KMS-11 (cell line): Measurements from ENCODE around the gene NAGPA.

Experiments used
- H2AFZ ChIP-seq: fragments of 200-600 bp; sonication (generic); 2 replicates; pipeline ENCODE4 v1.6.1; 2016; ENCODE audit warnings: antibody characterized with exemption, mixed run types, low read depth
- H3K27ac ChIP-seq: fragments of 200-600 bp; sonication (generic); 2 replicates; pipeline ENCODE4 v1.6.1; 2016; ENCODE audit warnings: mild to moderate bottlenecking, mixed run types
- H3K27me3 ChIP-seq: fragments of 200-600 bp; sonication (generic); 2 replicates; pipeline ENCODE4 v1.6.1; 2017; ENCODE audit warnings: mild to moderate bottlenecking, low read depth, mixed run types, moderate library complexity; ENCODE audit not compliant: insufficient read depth
- H3K36me3 ChIP-seq: fragments of 200-600 bp; sonication (generic); 2 replicates; pipeline ENCODE4 v1.6.1; 2017; ENCODE audit warnings: mild to moderate bottlenecking, mixed run types; ENCODE audit not compliant: insufficient read depth
- H3K4me1 ChIP-seq: fragments of 200-600 bp; sonication (generic); 2 replicates; pipeline ENCODE4 v1.6.1; 2016; ENCODE audit warnings: mild to moderate bottlenecking, low read depth, mixed run types; ENCODE audit not compliant: poor library complexity, severe bottlenecking
- H3K4me2 ChIP-seq: fragments of 200-600 bp; sonication (generic); 2 replicates; pipeline ENCODE4 v1.7.0; 2016; ENCODE audit warnings: mild to moderate bottlenecking, mixed run types
- H3K4me3 ChIP-seq: fragments of 200-600 bp; sonication (generic); IDR thresholded peaks from 2 replicates; pipeline ENCODE4 v1.6.1; 2017; ENCODE audit warnings: low read depth, low read length, mixed read lengths; ENCODE audit not compliant: insufficient read depth
- H3K79me2 ChIP-seq: fragments of 200-600 bp; sonication (generic); 2 replicates; pipeline ENCODE4 v1.6.1; 2016; ENCODE audit warnings: low read depth, mixed run types; ENCODE audit not compliant: insufficient read depth
- H3K9ac ChIP-seq: fragments of 200-600 bp; sonication (generic); 2 replicates; pipeline ENCODE4 v1.6.1; 2016; ENCODE audit warnings: mild to moderate bottlenecking, mixed run types
- H4K20me1 ChIP-seq: fragments of 200-600 bp; sonication (generic); 2 replicates; pipeline ENCODE4 v1.6.1; 2016; ENCODE audit warnings: mild to moderate bottlenecking, mixed run types; ENCODE audit not compliant: insufficient read depth
- TF ChIP-seq, protein P1 (sequence below): fragments of 200-600 bp; sonication (generic); conservative IDR thresholded peaks from 2 replicates; pipeline ENCODE4 v1.6.1; 2017; ENCODE audit warnings: low read depth, mild to moderate bottlenecking, antibody characterized with exemption, low read length, moderate library complexity, mixed read lengths

The NAGPA gene

DNA sequence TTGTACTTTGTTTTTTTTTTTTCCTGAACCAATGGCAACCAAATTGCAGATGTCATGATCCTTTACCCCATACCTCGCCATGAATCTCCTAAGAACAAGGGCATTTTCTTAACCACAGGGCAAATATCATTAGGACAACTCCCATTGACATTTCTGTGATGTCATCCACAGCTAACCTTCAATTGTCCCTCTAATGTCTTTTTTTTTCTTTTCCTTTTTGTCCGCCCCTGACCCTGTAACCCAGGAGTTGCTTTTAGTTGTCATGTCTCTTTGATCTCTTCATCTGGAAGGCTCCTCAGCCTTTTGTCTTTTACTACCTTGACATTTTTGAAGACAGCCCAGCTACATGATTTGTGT is 410 bp upstream of the NAGPA start:
- peak overlapping the region; percentile 99 for H3K4me2 ChIP-seq
- no peaks in the 10 kb centered on the region for H3K79me2 ChIP-seq
- peak overlapping the region; percentile 98 for H2AFZ ChIP-seq
- TF ChIP-seq, protein P1, sequence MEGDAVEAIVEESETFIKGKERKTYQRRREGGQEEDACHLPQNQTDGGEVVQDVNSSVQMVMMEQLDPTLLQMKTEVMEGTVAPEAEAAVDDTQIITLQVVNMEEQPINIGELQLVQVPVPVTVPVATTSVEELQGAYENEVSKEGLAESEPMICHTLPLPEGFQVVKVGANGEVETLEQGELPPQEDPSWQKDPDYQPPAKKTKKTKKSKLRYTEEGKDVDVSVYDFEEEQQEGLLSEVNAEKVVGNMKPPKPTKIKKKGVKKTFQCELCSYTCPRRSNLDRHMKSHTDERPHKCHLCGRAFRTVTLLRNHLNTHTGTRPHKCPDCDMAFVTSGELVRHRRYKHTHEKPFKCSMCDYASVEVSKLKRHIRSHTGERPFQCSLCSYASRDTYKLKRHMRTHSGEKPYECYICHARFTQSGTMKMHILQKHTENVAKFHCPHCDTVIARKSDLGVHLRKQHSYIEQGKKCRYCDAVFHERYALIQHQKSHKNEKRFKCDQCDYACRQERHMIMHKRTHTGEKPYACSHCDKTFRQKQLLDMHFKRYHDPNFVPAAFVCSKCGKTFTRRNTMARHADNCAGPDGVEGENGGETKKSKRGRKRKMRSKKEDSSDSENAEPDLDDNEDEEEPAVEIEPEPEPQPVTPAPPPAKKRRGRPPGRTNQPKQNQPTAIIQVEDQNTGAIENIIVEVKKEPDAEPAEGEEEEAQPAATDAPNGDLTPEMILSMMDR: no peak
- peaks cover 20% of the 10 kb centered on the region for H3K4me1 ChIP-seq
- no peaks in the 10 kb centered on the region for H3K27me3 ChIP-seq
- H3K27ac ChIP-seq: no peak overlapping the region
- peak overlapping the region; percentile 41 for H3K4me3 ChIP-seq
- no peaks in the 10 kb centered on the region for H3K36me3 ChIP-seq
- H3K9ac ChIP-seq: peak overlapping the region; percentile 73; the same call in 1 of the 2 replicates
- no peaks in the 10 kb centered on the region for H4K20me1 ChIP-seq

GRCh38 chr16:5032748-5033167 is 977 bp downstream of the NAGPA start:
- Histone ChIP-seq H3K4me1 (peaks cover 20% of the 10 kb centered on the region), H4K20me1 (no peaks in the 10 kb centered on the region), H3K79me2 (no peaks in the 10 kb centered on the region), H3K4me3 (no peak overlapping the region), H3K36me3 (no peaks in the 10 kb centered on the region), H3K9ac (peak overlapping the region; percentile 73; the same call in 1 of the 2 replicates), H2AFZ (peak overlapping the region; percentile 98; the same call in 1 of the 2 replicates), H3K4me2 (peak overlapping the region; percentile 99), H3K27ac (no peak overlapping the region), H3K27me3 (no peaks in the 10 kb centered on the region)
- TF ChIP-seq, protein P1: no peak

DNA sequence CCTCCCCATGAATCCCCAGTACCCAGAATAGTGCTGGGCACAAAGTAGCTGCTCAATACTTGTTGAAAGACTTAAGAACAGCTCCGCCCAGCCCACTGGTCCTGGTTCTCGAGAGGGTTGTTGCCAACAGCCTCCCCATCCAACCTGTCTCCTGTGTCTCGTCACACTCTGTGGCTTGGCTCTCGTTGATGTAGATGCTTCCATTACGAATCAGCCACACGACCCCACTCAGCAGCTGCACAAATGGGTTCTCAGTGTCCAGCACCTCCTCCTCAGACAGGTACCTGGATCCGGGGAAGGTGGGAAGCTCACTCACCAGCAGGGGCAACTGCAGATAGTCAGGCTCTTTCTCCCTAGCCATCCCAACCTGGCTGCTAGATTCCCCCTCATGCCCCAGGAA is 2.1 kb downstream of the NAGPA start:
- Histone ChIP-seq H3K4me1 (peaks cover 20% of the 10 kb centered on the region), H3K4me2 (no peak overlapping the region), H3K36me3 (no peaks in the 10 kb centered on the region), H3K27ac (no peak overlapping the region), H3K9ac (no peak overlapping the region), H3K79me2 (no peaks in the 10 kb centered on the region), H3K27me3 (no peaks in the 10 kb centered on the region), H4K20me1 (no peaks in the 10 kb centered on the region), H3K4me3 (no peak overlapping the region), H2AFZ (no peak overlapping the region)
- TF ChIP-seq, protein P1: no peak

DNA sequence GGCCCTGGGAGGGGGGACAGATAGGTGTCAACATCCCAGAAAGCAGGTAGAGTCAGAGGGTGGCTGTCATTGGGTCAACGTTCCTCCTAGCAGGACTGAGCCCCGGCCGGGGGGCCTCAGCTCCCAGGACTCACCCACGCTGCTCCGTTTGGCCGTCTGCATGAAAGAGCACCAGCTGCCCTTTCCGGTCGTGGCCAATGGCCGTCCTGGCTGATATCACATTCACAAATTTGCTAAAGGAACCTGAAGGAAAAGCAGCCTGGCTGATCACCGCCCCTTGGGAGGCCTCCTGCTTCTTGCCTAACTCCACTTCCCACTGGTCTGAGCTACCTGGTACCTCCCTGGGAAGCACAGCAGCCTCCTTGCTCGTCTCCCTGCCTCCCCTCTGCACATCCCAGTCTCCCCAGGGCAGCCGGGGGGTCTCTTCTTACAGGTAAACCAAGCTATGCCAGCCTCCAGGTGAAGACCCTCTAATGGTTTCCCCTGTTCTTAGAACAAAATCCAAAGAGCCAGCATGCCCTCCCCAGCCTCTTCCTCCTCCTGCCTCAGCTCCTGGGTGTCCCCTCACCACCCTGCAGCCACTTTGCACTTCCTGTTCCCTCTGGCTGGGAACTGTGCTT is 3.4 kb downstream of the NAGPA start:
- Histone ChIP-seq H3K4me1 (peaks cover 15% of the 10 kb centered on the region), H2AFZ (no peak overlapping the region), H3K36me3 (no peaks in the 10 kb centered on the region), H3K4me2 (no peak overlapping the region), H4K20me1 (no peaks in the 10 kb centered on the region), H3K9ac (no peak overlapping the region), H3K4me3 (no peak overlapping the region), H3K79me2 (no peaks in the 10 kb centered on the region), H3K27me3 (no peaks in the 10 kb centered on the region), H3K27ac (no peak overlapping the region)
- TF ChIP-seq, protein P1: no peak
